Kidney (tissue), 14 donors: ENCODE data around the gene IFI27L2. TPM values are rescaled to one million over a fixed set of nuclear protein-coding genes. Genes with fewer than 3 reads are reported as not detected.
"Not testable (repeated sequence)": the region's sequence is repeated elsewhere in the genome, so short reads cannot be mapped to it uniquely, and the experiment has no call there.

Source experiments
- DNase-seq, 5 donors: peaks; one replicate each; pipeline ENCODE4 v3.0.0-alpha.2; 2013 to 2020
- FAIRE-seq: peaks from 2 replicates; lab custom pipeline; 2012; peaks lifted over from hg19 to GRCh38; lab: Jason Lieb, UNC
- H3K27ac ChIP-seq, 2 donors: one replicate each; pipeline ENCODE4 v1.7.0; 2013; ENCODE audit warnings: low read depth in 2 of 2, low read length in 2 of 2, inconsistent platforms in 1 of 2
- H3K27me3 ChIP-seq: one replicate; pipeline ENCODE4 v1.7.1; 2013; ENCODE audit warnings: low read length, inconsistent platforms; ENCODE audit not compliant: control insufficient read depth, insufficient read depth
- H3K36me3 ChIP-seq, 3 donors: one replicate each; pipeline versions ENCODE4 v1.7.0 to v1.7.1; 2013; ENCODE audit warnings: low read length in 3 of 3, control low read depth in 1 of 3, inconsistent platforms in 1 of 3; ENCODE audit not compliant: insufficient read depth in 3 of 3, control insufficient read depth in 2 of 3
- H3K4me1 ChIP-seq, 3 donors: one replicate each; pipeline versions ENCODE4 v1.7.0 to v1.7.1; 2013; ENCODE audit warnings: low read length in 3 of 3, inconsistent platforms in 1 of 3, low read depth in 1 of 3; ENCODE audit not compliant: control insufficient read depth in 2 of 3, insufficient read depth in 2 of 3
- H3K4me3 ChIP-seq, 3 donors: one replicate each; pipeline versions ENCODE4 v1.7.0 to v1.8.1; 2013; ENCODE audit warnings: low read length in 3 of 3, control low read depth in 1 of 3, inconsistent platforms in 1 of 3
- H3K9ac ChIP-seq, 3 donors: one replicate each; pipeline versions ENCODE4 v1.7.0 to v1.7.1; 2013; ENCODE audit warnings: low read length in 3 of 3, control low read depth in 1 of 3, inconsistent platforms in 1 of 3
- H3K9me3 ChIP-seq, 3 donors: one replicate each; pipeline versions ENCODE4 v1.7.0 to v1.7.1; 2013; ENCODE audit warnings: low read length in 3 of 3, control low read depth in 1 of 3, inconsistent platforms in 1 of 3; ENCODE audit not compliant: control insufficient read depth in 2 of 3, insufficient read depth in 1 of 3
- CTCF ChIP-seq: IDR thresholded peaks from 3 replicates; pipeline ENCODE4 v1.5.1; 2012; ENCODE audit warnings: mild to moderate bottlenecking, moderate library complexity, borderline replicate concordance; ENCODE audit not compliant: insufficient read depth; ENCODE audit errors: extremely low read depth
- intact Hi-C: fragments of 100-400 bp; cut with DNase I; formaldehyde crosslinking; loops from one replicate; pipeline ENCODE4 v1.11.1; 2022
- polyA plus RNA-seq: library from polyadenylated mRNA; stranded (reverse); fragments of 350-450 nt; fragmentation: Illumina TruSeq; extraction: RNeasy Lipid Tissue Mini Kit (QIAGEN cat#74804); gene quantifications from one replicate; pipeline ENCODE4 v1.2.3, GENCODE V29; 2014; ENCODE audit warnings: low read depth, low replicate concordance; ENCODE audit not compliant: insufficient read depth
- total RNA-seq: library from RNA; stranded (reverse); fragmentation: NEBNext Ultra II Directional; extraction: Animal tissue kit (Norgen Biotek cat#: 25700); gene quantifications from one replicate; pipeline ENCODE4 v1.2.1, GENCODE V29; 2021
- donor health status: control.
- donor health status: control.
- donor health status: control.
- donor health status: control.
- donor health status: control.
- donor health status: DM: yes; HTN: yes; CAD: no.
- donor health status: Normal renal cell carcinoma (clear cell type).

IFI27L2 gene
- total and polyA plus RNA-seq, 2 donors from 2014 or later, result 28.2 to 223 TPM

GRCh38 chr14:94157197-94157596, 27.8 kb upstream of the IFI27L2 start:
- Histone ChIP-seq H3K27ac (no peak overlapping the region), H3K36me3 (no peaks in the 10 kb centered on the region), H3K4me3 (no peak overlapping the region), H3K9ac (no peak overlapping the region), H3K4me1 (peaks cover 0 to 4% (median 0%) of the 10 kb centered on the region in 3 donors), H3K9me3 (no peaks in the 10 kb centered on the region), H3K27me3 (no peaks in the 10 kb centered on the region)
- DNase-seq (no peak), FAIRE-seq (no peak)
- intact Hi-C loops, result no loop called here
- no peak for TF ChIP-seq CTCF

GRCh38 chr14:94156143-94156542, 26.7 kb upstream of the IFI27L2 start:
- DNase-seq, H3K4me1 ChIP-seq, H3K9me3 ChIP-seq, H3K9ac ChIP-seq, H3K27ac ChIP-seq, FAIRE-seq, intact Hi-C loops, H3K36me3 ChIP-seq, H3K4me3 ChIP-seq, H3K27me3 ChIP-seq: not testable (repeated sequence)

- TF ChIP-seq CTCF, result no peak
- Histone ChIP-seq H3K9me3 (no peaks in the 10 kb centered on the region), H3K27ac (no peak overlapping the region), H3K9ac (no peak overlapping the region), H3K27me3 (no peaks in the 10 kb centered on the region), H3K4me3 (no peak overlapping the region), H3K36me3 (no peaks in the 10 kb centered on the region), H3K4me1 (no peaks in the 10 kb centered on the region)
- FAIRE-seq, result no peak
- intact Hi-C loops, result no loop called here
- DNase-seq, result no peak
Measured at GRCh38 chr14:94153750-94154342, 24.4 kb upstream of the IFI27L2 start.

- no peak overlapping the region for H3K9ac ChIP-seq
- no peak for FAIRE-seq
- H3K4me3 ChIP-seq, result no peak overlapping the region
- H3K9me3 ChIP-seq, result no peaks in the 10 kb centered on the region
- no peaks in the 10 kb centered on the region for H3K27me3 ChIP-seq
- H3K27ac ChIP-seq, result no peak overlapping the region
- no peaks in the 10 kb centered on the region for H3K4me1 ChIP-seq
- H3K36me3 ChIP-seq, result no peaks in the 10 kb centered on the region
- intact Hi-C loops, result no loop called here
- no peak for DNase-seq
- TF ChIP-seq CTCF, result no peak
Measured at GRCh38 chr14:94152676-94153075, 23.3 kb upstream of the IFI27L2 start.
